Uterus (tissue), 2 donors: Measurements from ENCODE around the gene BCOR.

Experiments
- POLR2A ChIP-seq, 2 donors: fragments of 450-650 bp; IDR thresholded peaks; one replicate each; pipeline ENCODE4 v1.6.1; 2016; ENCODE audit warnings: antibody characterized with exemption in 2 of 2, mild to moderate bottlenecking in 1 of 2, moderate library complexity in 1 of 2
- TF ChIP-seq, protein P1 (sequence below), 4 experiments: fragments of 200-600 bp in 2 of 4; fragments of 450-650 bp in 2 of 4; sonication (generic) in 2 of 4; IDR thresholded peaks; one replicate each; pipeline ENCODE4 v1.5.1; 2016 to 2019; ENCODE audit warnings: antibody characterized with exemption in 4 of 4, mild to moderate bottlenecking in 2 of 4, moderate library complexity in 1 of 4

DNA sequence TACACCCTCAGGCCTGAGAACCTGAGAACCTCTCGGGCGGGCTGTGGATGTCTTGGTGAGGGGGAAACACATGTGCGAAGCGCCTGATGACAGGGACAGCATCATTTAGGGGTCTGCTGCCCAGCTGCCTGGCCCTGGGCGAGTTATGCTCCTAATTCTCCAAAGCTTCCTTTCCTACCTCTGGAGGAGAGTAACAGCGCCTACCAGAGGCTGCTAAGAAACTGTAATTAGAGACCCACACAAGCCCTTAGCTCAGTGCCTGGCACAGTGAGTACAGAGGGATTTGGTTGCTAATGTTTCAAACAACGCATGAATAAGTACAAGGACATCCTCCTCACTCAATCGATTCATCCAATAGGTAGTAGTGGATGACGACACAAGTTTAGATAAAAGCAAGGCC lies 40.4 kb downstream of the BCOR start:
- TF ChIP-seq, protein P1, sequence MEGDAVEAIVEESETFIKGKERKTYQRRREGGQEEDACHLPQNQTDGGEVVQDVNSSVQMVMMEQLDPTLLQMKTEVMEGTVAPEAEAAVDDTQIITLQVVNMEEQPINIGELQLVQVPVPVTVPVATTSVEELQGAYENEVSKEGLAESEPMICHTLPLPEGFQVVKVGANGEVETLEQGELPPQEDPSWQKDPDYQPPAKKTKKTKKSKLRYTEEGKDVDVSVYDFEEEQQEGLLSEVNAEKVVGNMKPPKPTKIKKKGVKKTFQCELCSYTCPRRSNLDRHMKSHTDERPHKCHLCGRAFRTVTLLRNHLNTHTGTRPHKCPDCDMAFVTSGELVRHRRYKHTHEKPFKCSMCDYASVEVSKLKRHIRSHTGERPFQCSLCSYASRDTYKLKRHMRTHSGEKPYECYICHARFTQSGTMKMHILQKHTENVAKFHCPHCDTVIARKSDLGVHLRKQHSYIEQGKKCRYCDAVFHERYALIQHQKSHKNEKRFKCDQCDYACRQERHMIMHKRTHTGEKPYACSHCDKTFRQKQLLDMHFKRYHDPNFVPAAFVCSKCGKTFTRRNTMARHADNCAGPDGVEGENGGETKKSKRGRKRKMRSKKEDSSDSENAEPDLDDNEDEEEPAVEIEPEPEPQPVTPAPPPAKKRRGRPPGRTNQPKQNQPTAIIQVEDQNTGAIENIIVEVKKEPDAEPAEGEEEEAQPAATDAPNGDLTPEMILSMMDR (IDR thresholded peaks at IDR 0.05): no peak
- no peak for TF ChIP-seq POLR2A (IDR thresholded peaks at IDR 0.05)
